Left cardiac atrium (tissue), 4 donors: Measurements from ENCODE around the gene GRIK5. TPM values are rescaled to one million over a fixed set of nuclear protein-coding genes. Genes with fewer than 3 reads are reported as not detected.
A peak's percentile ranks its signal among the peaks of the same experiment; 100 is the strongest.
"Not testable (repeated sequence)": the region's sequence is repeated elsewhere in the genome, so short reads cannot be mapped to it uniquely, and the experiment has no call there.

Experiments
- ATAC-seq, 2 donors: fragments of 200-7000 bp; cut with Tn5 transposase; one replicate each; pipeline ENCODE4 v1.9.1; 2020; ENCODE audit warnings: mild to moderate bottlenecking in 2 of 2, moderate library complexity in 2 of 2
- DNase-seq: peaks from one replicate; pipeline ENCODE4 v3.0.0-alpha.2; 2020
- intact Hi-C, 2 donors: fragments of 100-400 bp; cut with DNase I; formaldehyde crosslinking; loops; one replicate each; pipeline versions ENCODE4 v1.14.1 to v1.15.1; 2022 to 2023
- long read RNA-seq: library from polyadenylated mRNA; unstranded; transcript quantifications from one replicate; pipeline ENCODE4 v2.0.0, GENCODE V29; 2021
- total RNA-seq, 2 donors: library from RNA; stranded (reverse); fragmentation: NEBNext Ultra II Directional; extraction: Animal tissue kit (Norgen Biotek cat#: 25700); gene quantifications; one replicate each; pipeline ENCODE4 v1.2.1, GENCODE V29; 2021
- donor health status: DM: no; HTN: yes; CAD: no.
- donor health status: DM: no; HTN: yes; CAD: no; lungs with severe emphysema.
- donor health status: DM: yes; HTN: yes; CAD: no.
- donor health status: Dilated cardiomyopathy.

GRIK5 gene
- total RNA-seq = 10 to 100 TPM; 12.0 to 12.6 TPM
- long read RNA-seq = 0 reads

- DNase-seq (peak; percentile 19), ATAC-seq (peak; percentile 63 to 64)
- intact Hi-C loops = loop anchor here in 1 of 2 donors (10.0 kb wide), 1 partner anchor 195 kb away; the partner anchor contains the start of gene CD79A
These were observed at the start of gene GRIK5 for GRCh38 chr19:42069619-42070351. GRIK5 (minus strand) TSS chr19:42070206; CDS start chr19:42065770, 4,436 bp downstream.

GRCh38 chr19:42117076-42117475 lies 47.1 kb upstream of the GRIK5 start:
- no peak for DNase-seq
- intact Hi-C loops = no loop called here

GRCh38 chr19:42116308-42117075 lies 46.5 kb upstream of the GRIK5 start:
- DNase-seq = no peak
- intact Hi-C loops = no loop called here
- no peak for ATAC-seq

More at GRCh38 chr19:42117076-42117475, 47.1 kb upstream of the GRIK5 start:
- ATAC-seq = no peak

- intact Hi-C loops = no loop called here
- no peak for ATAC-seq
- DNase-seq = no peak
These were observed 45.7 kb upstream of the GRIK5 start for GRCh38 chr19:42115705-42116104.

GRCh38 chr19:42115219-42115618 lies 45.2 kb upstream of the GRIK5 start:
- intact Hi-C loops = no loop called here
- ATAC-seq = no peak

GRCh38 chr19:42114412-42114811 lies 44.4 kb upstream of the GRIK5 start:
- DNase-seq (no peak), ATAC-seq (no peak)
- intact Hi-C loops = no loop called here

More at GRCh38 chr19:42115219-42115618, 45.2 kb upstream of the GRIK5 start:
- no peak for DNase-seq

GRCh38 chr19:42113641-42114348 lies 43.8 kb upstream of the GRIK5 start:
- intact Hi-C loops = no loop called here
- DNase-seq (no peak), ATAC-seq (peak in 1 of 2 donors; percentile 73)

- no peak for DNase-seq
- intact Hi-C loops = no loop called here
- no peak for ATAC-seq
These were observed 41.8 kb upstream of the GRIK5 start for GRCh38 chr19:42111811-42112210.

- intact Hi-C loops = no loop called here
- ATAC-seq (no peak), DNase-seq (no peak)
These were observed 41.4 kb upstream of the GRIK5 start for GRCh38 chr19:42111384-42111783.

GRCh38 chr19:42110658-42111057 lies 40.7 kb upstream of the GRIK5 start:
- DNase-seq (no peak), ATAC-seq (no peak)
- intact Hi-C loops = no loop called here

GRCh38 chr19:42109896-42110295 lies 39.9 kb upstream of the GRIK5 start:
- DNase-seq = no peak
- ATAC-seq = no peak
- intact Hi-C loops = loop anchor here in 1 of 2 donors (5.0 kb wide), 1 partner anchor 72 kb away; no protein-coding TSS in a partner anchor

- ATAC-seq (peak; percentile 78 to 81), DNase-seq (peak; percentile 83)
- intact Hi-C loops = loop anchor here in 1 of 2 donors (5.0 kb wide), 1 partner anchor 74 kb away; no protein-coding TSS in a partner anchor
These were observed 38.8 kb upstream of the GRIK5 start for GRCh38 chr19:42108527-42109389.

- DNase-seq (no peak), ATAC-seq (no peak)
- intact Hi-C loops = loop anchor here in 1 of 2 donors (5.0 kb wide), 1 partner anchor 77 kb away; no protein-coding TSS in a partner anchor
These were observed 35.4 kb upstream of the GRIK5 start for GRCh38 chr19:42105368-42105767.

GRCh38 chr19:42102877-42103276 lies 32.9 kb upstream of the GRIK5 start:
- intact Hi-C loops = no loop called here

GRCh38 chr19:42100241-42100640 lies 30.2 kb upstream of the GRIK5 start:
- ATAC-seq, intact Hi-C loops, DNase-seq: not testable (repeated sequence)

More at GRCh38 chr19:42102877-42103276, 32.9 kb upstream of the GRIK5 start:
- ATAC-seq = no peak
- no peak for DNase-seq

- DNase-seq (no peak), ATAC-seq (no peak)
- intact Hi-C loops = no loop called here
These were observed 29.4 kb upstream of the GRIK5 start for GRCh38 chr19:42099336-42099925.

GRCh38 chr19:42098781-42099180 lies 28.8 kb upstream of the GRIK5 start:
- intact Hi-C loops = no loop called here
- no peak for ATAC-seq
- DNase-seq = no peak

GRCh38 chr19:42097461-42097860 lies 27.5 kb upstream of the GRIK5 start:
- ATAC-seq = no peak
- intact Hi-C loops = no loop called here
- DNase-seq = no peak
